HCT116 (cell line): ENCODE results near the gene TMEM132D.

Experiments
- CEBPB ChIP-seq: IDR thresholded peaks from 2 replicates; pipeline ENCODE4 v1.6.1; 2012; ENCODE audit warnings: low read depth
- CTCF ChIP-seq, 3 experiments: fragments of 200-600 bp in 1 of 3; sonication (generic) in 1 of 3; IDR thresholded peaks in 2 of 3; conservative IDR thresholded peaks in 1 of 3; 2 replicates each; pipeline ENCODE4 v1.5.1; 2012 to 2017; ENCODE audit warnings: low read depth in 2 of 3, low read length in 2 of 3, antibody characterized with exemption in 1 of 3, borderline replicate concordance in 1 of 3, control low read depth in 1 of 3, mild to moderate bottlenecking in 1 of 3, mixed read lengths in 1 of 3, mixed run types in 1 of 3, moderate library complexity in 1 of 3; ENCODE audit not compliant: insufficient read depth in 1 of 3
- EGR1 ChIP-seq: IDR thresholded peaks from 2 replicates; pipeline ENCODE4 v1.6.1; 2012; ENCODE audit warnings: low read depth
- EZH2phosphoT487 ChIP-seq: fragments of 200-600 bp; IDR thresholded peaks from 2 replicates; pipeline ENCODE4 v1.6.1; 2018; ENCODE audit warnings: antibody characterized with exemption, borderline replicate concordance
- JUND ChIP-seq: IDR thresholded peaks from 2 replicates; pipeline ENCODE4 v1.6.1; 2012
- POLR2A ChIP-seq: IDR thresholded peaks from 2 replicates; pipeline ENCODE4 v1.7.0; 2011; ENCODE audit warnings: borderline replicate concordance; ENCODE audit not compliant: insufficient read depth, insufficient read length; ENCODE audit errors: extremely low read depth
- POLR2AphosphoS5 ChIP-seq: IDR thresholded peaks from 2 replicates; pipeline ENCODE4 v1.6.1; 2011; ENCODE audit warnings: mild to moderate bottlenecking, low read depth, low read length, moderate library complexity
- RAD21 ChIP-seq: IDR thresholded peaks from 2 replicates; pipeline ENCODE4 v1.6.1; 2012; ENCODE audit warnings: low read depth, mild to moderate bottlenecking
- REST ChIP-seq: IDR thresholded peaks from 2 replicates; pipeline ENCODE4 v1.6.1; 2012; ENCODE audit warnings: low read depth
- SIN3A ChIP-seq: IDR thresholded peaks from 2 replicates; pipeline ENCODE4 v1.6.1; 2012; ENCODE audit warnings: low read depth
- SP1 ChIP-seq: IDR thresholded peaks from 2 replicates; pipeline ENCODE4 v1.6.1; 2012; ENCODE audit warnings: low read depth
- TCF7L2 ChIP-seq: IDR thresholded peaks from 2 replicates; pipeline ENCODE4 v1.7.0; 2011; ENCODE audit warnings: borderline replicate concordance, inconsistent platforms; ENCODE audit not compliant: insufficient read depth, insufficient read length; ENCODE audit errors: extremely low read depth
- YY1 ChIP-seq: IDR thresholded peaks from 2 replicates; pipeline ENCODE4 v1.6.1; 2011; ENCODE audit warnings: low read length, low read depth, moderate library complexity, mild to moderate bottlenecking; ENCODE audit not compliant: insufficient replicate concordance; ENCODE audit errors: extremely low read depth
- ZNF274 ChIP-seq: fragments of 200-500 bp; sonication (Bioruptor generic); IDR thresholded peaks from 2 replicates; pipeline ENCODE4 v1.6.1; 2014; ENCODE audit warnings: mild to moderate bottlenecking, low read depth, low read length, inconsistent platforms

GRCh38 chr12:129589503-129589902, 314.3 kb downstream of the TMEM132D start:
- TF ChIP-seq POLR2A (no peak), ZNF274 (no peak), POLR2AphosphoS5 (no peak), CTCF (IDR thresholded peaks at IDR 0.05 in 2 of 3, conservative IDR thresholded peaks at IDR 0.05 in 1 of 3; ENCODE audit: borderline replicate concordance in 1 of 3, insufficient read depth in 1 of 3, low read depth in 2 of 3, low read length in 2 of 3) (no peak), REST (no peak), RAD21 (no peak), SIN3A (no peak), TCF7L2 (no peak), CEBPB (no peak), EZH2phosphoT487 (no peak), JUND (no peak), YY1 (no peak), EGR1 (no peak), SP1 (no peak)
